Measurements from ENCODE around the gene HLA-DMB.

Gene HLA-DMB

GRCh38 chr6:32940656-32941213 lies at the start of gene HLA-DMB:
HLA-DMB (minus strand) TSS chr6:32941028; CDS start chr6:32940807, 221 bp downstream.
- peak; percentile 11 for DNase-seq (ENCODE audit: low read depth)

DNA sequence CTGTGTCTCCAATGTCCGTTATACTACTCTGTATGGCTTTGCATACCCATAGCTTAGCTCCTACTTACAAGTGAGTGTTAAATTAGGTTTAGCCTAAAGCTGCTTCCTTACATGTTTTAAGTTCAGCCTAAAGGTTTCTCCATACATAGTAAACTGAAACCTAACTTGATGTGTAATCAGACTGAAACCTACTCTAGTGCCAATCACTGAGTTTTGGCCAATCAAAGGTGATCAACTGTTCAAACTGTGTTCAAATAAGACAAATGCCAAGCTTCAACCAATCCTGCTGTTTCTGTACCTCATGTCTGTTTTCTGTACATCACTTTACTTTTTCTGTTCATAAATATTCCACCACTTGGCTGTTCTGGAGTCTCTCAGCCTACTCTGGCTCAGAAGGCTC lies 48.5 kb upstream of the HLA-DMB start:
- no peak for DNase-seq (ENCODE audit: low read depth)

DNA sequence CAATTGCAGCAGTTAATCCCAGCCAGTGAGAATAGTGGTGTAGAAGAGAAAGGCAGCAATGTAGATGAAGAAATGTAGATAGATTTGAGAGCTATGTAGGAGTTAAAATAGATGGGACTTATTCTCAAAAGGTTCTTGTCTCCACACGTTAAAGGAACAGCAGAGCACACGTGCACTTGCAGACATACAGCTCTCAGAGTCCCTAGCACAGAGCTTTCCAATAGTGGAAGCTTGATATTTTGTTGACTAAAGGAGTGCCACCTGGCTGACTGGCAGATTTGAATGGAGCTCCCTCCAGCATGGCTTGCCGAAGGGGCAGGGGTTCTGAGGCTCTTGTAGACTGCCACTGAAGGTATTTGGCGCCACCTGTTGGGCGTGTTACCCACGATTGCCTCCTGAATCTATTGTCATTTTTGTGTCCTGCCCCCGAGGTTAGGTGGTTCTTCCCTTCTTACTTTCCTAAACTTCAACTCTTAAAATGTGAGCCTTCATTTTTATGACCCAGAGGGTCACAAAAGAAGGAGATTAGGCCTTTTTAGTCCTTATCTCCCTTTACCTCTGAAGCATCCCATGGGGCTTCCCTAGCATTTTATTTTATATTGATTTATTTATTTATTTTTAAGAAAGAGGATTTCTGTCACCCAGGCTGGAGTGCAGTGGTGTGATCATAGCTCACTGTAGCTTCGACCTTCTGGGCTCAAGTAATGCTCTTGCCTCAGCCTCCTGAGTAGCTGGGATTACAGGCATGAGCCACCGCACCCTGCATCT lies 44.0 kb upstream of the HLA-DMB start:
- DNase-seq (ENCODE audit: low read depth): peak; percentile 86

GRCh38 chr6:32983964-32984621 lies 43.3 kb upstream of the HLA-DMB start:
- no peak for DNase-seq (ENCODE audit: low read depth)

- no peak for DNase-seq (ENCODE audit: low read depth)
Measured at GRCh38 chr6:32983493-32983848, 42.6 kb upstream of the HLA-DMB start.

DNA sequence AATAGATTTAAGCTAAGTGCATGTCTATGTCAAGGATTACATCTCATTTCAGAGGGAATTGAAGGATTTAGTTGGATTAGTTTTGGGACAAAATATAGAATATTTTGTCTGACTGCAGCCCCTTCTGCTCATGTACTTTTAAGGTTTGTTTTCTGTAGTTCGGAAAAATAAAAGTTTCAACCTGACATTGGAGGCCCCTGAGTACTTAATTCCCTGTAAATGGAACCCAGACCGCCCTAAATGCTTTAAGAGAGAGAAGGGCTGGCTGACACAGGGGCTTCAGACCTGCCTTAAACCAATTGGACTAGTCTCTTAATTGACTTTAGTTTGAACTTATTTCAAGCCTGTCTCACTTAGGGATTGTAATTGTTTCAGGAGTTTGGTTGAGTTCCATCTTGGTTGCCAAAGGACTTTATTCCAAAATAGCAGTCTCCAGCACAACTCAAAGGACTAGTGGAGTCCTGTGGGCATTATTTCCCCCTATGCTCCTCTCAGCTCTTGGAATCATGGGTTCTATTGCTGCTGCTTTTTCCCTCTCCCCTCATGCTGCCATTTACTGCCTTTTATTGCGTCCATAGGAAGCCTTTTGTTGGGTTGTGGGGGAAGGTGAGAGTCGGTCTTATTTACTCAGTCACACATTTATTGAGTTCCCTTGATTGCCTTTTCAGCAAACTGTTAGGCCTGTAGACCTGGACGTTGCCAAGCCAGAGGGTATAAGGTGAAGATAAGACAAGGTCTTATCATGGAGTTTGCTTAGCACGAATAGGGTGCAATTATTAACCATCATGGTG lies 42.1 kb upstream of the HLA-DMB start:
- no peak for DNase-seq (ENCODE audit: low read depth)

GRCh38 chr6:32982084-32982701 lies 41.4 kb upstream of the HLA-DMB start:
- no peak for DNase-seq (ENCODE audit: low read depth)

DNA sequence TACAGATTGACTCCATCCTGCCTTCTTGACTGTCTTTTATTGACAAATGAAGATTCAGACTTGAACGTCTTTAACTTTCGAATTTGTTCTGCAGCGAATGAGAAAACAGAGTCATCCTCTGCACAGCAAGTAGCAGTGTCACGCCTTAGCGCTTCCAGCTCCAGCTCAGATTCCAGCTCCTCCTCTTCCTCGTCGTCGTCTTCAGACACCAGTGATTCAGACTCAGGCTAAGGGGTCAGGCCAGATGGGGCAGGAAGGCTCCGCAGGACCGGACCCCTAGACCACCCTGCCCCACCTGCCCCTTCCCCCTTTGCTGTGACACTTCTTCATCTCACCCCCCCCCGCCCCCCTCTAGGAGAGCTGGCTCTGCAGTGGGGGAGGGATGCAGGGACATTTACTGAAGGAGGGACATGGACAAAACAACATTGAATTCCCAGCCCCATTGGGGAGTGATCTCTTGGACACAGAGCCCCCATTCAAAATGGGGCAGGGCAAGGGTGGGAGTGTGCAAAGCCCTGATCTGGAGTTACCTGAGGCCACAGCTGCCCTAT lies 39.7 kb upstream of the HLA-DMB start:
- DNase-seq (ENCODE audit: low read depth): no peak

GRCh38 chr6:32979720-32980487 lies 39.1 kb upstream of the HLA-DMB start:
- no peak for DNase-seq (ENCODE audit: low read depth)

DNA sequence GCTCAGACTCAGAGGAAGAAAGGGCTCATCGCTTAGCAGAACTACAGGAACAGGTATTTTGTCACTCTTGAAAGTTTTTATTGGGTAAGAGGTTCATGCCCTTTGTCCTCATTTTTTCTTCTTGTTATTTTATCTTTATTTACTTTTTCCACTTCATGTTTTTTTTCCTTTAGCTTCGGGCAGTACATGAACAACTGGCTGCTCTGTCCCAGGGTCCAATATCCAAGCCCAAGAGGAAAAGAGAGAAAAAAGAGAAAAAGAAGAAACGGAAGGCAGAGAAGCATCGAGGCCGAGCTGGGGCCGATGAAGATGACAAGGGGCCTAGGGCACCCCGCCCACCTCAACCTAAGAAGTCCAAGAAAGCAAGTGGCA lies 37.1 kb upstream of the HLA-DMB start:
- DNase-seq (ENCODE audit: low read depth): no peak

DNA sequence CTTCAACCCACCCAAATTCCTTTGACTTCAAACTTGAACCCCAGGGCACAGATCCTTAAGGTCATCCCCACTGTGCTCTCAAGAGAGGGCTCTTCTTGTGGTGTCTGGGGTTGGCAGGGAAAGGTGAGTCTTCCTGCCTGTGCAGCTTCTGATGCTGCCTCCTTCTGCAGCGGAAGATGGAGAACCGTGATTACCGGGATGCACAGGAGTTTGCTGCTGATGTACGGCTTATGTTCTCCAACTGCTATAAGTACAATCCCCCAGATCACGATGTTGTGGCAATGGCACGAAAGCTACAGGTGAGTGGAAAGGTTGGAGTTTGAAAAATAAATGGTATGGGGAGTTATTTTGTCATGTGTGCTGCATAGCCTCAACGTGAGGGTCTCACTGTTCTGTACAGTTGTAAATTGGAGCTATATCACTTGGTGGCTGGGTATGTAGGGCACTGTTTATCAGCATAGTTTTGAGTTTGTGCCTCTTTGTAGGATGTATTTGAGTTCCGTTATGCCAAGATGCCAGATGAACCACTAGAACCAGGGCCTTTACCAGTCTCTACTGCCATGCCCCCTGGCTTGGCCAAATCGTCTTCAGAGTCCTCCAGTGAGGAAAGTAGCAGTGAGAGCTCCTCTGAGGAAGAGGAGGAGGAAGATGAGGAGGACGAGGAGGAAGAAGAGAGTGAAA lies 36.6 kb upstream of the HLA-DMB start:
- no peak for DNase-seq (ENCODE audit: low read depth)

DNA sequence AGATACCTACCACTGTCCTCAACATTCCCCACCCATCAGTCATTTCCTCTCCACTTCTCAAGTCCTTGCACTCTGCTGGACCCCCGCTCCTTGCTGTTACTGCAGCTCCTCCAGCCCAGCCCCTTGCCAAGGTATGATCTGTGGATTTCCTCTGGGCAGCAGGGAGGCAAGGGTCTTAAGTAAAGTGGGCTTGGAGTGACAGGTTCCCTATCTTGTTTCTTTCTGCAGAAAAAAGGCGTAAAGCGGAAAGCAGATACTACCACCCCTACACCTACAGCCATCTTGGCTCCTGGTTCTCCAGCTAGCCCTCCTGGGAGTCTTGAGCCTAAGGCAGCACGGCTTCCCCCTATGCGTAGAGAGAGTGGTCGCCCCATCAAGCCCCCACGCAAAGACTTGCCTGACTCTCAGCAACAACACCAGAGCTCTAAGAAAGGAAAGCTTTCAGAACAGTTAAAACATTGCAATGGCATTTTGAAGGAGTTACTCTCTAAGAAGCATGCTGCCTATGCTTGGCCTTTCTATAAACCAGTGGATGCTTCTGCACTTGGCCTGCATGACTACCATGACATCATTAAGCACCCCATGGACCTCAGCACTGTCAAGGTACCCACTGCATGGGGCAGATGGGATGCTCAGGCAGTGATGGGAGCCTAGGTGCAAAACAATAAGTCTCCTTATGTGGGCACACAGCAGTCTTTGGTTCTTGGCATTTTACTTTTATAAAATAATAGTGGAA lies 35.7 kb upstream of the HLA-DMB start:
- DNase-seq (ENCODE audit: low read depth): no peak

DNA sequence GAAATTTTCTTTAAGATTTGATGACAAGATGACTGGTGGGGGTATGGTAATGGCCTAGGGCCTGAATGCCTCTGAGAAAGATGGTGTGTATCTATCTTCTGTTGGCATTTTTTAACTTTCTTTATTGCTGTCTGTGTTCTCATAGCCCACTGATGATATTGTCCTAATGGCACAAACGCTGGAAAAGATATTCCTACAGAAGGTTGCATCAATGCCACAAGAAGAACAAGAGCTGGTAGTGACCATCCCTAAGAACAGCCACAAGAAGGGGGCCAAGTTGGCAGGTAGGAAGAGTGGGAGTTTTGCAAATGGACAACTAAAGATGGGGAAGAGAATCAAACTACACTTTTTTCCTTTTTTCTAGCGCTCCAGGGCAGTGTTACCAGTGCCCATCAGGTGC lies 35.1 kb upstream of the HLA-DMB start:
- DNase-seq (ENCODE audit: low read depth): no peak

DNA sequence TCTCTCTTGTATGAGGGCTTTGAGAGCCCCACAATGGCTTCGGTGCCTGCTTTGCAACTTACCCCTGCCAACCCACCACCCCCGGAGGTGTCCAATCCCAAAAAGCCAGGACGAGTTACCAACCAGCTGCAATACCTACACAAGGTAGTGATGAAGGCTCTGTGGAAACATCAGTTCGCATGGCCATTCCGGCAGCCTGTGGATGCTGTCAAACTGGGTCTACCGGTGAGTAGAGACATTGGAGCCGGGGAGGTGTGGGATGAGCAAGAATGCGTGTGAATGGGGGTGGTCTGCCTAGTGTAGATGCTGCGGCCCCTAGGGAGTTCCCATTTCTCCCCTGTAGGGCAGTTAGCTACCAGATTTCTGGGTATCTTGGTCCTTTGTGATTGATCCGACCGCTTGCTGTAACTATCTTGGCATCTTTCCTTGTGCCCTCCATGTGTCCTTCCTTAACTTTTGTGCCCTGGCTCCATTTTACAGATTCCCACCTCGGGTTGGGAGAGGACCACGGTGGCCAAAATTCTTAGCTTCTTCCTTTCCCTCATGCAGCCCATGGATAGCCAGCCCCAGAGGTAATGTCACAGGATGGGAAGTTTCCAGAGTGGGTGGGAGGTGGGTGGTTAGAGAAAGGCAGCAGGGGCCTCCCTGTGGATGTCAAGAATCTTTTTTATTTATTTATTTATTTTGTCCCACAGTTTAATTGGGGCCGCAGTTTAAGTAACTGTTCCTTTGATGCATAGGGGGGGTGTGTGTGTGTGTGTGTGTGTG lies 33.9 kb upstream of the HLA-DMB start:
- no peak for DNase-seq (ENCODE audit: low read depth)

GRCh38 chr6:32974016-32974333 lies 33.1 kb upstream of the HLA-DMB start:
- DNase-seq (ENCODE audit: low read depth): no peak

DNA sequence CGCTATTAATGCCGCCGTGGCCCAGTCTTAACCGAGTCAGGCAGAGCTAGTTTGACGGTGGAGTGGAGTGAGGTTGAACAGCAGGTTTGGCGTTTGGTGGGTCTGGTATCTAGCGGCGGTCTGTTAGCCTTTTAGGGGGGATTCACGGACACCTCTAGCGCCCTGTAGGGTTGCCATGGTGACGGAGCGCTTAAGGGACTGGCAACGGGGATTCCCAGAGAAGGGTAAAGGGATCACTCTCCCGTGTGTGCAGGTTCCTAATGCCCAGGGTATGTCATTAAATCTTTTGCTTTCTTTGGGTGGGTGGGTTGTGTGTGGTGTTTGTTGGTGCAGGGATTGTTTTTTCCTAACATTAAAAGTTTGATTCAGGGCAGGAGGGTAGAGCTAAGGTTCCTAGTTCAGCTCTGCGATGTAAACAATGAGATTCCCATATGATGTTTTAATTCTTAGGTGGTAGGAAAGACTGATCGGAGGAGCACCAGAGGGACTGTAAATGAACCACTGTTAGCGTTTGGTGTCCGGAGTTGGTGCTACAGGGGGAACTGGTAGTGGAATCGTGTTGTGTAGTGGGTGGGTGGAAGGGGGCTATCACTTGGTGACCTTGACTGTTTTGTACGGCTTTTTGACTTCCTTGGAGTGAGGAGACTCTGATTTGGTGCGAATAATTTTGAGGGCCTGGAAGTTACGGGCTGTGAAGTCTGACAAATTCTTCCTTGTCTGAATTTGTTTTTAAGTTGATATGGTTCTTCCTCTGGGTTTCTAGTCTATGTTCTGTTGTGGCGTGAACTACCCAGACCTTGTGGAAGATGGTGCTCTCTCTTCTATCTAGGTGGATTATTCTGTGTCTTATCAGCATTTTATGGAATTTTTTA lies 32.6 kb upstream of the HLA-DMB start:
- peak; percentile 36 for DNase-seq (ENCODE audit: low read depth)

DNA sequence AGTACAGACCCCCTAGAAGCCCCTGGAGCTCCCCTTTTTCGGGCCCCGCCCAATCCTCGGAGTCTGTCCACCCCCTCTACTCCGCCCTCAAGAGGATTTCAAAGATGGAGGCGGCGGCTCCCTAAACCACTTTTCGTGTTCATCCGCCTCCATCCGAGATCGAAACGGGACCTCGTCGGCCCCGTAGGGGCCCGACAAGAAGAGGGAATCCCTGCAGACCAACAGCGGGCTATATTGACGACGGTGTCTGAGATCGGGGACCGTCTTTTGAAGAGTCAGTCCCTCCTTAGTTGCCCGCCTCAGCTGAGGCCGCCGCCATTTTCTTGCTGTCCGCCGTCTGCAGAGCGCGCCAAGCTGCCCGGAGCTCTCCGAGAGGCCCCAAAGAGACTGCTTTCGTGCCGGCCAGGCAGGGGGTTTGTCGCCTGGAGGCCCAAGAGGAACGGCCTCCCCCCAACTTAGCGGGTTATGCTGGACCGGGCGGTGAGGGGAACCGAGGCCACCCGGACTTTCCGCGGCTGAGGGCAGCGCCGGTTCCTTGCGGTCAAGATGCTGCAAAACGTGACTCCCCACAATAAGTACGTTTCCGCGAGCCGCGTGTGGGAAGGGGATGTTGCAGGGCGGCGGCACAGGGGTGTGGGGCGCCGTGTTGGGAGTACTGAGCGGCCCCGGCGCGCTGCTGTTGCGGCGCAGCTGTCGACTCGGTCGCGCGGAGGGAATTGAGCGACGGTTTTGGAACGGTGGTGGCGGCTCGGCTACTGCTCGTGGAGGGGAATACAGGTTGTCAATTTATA lies 31.7 kb upstream of the HLA-DMB start:
- no peak for DNase-seq (ENCODE audit: low read depth)
